ENCODE data around the gene SPTBN4.

The SPTBN4 gene

DNA sequence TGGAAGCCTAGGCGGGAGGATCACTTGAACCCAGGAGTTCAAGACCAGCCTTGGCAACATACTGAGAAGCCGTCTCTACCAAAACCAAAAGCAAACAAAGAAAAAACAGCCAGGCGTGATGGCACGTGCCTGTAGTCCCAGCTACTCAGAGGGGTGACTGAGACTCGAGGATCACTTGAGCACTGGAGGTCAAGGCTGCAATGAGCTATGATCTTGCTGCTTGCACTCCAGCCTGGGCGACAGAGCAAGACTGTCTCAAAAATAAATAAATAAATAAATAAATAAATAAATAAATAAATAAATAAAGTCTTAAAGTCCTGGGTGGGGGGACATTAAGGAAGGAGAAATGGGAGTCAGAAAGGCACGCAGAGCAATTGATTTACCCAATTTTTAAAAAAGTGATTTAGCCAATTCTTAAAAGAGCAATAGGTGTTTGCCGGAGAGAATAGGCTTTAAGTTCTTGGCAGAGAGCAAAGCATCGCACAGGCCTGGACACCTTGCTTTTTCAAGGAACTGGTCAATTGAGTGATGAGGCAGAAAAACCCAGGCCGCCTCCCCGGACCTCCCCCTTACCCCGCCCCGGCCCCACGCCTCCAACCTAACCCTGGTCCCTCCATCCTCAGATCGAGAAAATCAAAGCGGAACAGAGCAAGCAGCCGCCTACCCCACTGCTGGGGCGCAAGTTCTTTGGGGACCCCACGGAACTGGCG lies 100.4 kb downstream of the SPTBN4 start:
- no peak for DNase-seq

DNA sequence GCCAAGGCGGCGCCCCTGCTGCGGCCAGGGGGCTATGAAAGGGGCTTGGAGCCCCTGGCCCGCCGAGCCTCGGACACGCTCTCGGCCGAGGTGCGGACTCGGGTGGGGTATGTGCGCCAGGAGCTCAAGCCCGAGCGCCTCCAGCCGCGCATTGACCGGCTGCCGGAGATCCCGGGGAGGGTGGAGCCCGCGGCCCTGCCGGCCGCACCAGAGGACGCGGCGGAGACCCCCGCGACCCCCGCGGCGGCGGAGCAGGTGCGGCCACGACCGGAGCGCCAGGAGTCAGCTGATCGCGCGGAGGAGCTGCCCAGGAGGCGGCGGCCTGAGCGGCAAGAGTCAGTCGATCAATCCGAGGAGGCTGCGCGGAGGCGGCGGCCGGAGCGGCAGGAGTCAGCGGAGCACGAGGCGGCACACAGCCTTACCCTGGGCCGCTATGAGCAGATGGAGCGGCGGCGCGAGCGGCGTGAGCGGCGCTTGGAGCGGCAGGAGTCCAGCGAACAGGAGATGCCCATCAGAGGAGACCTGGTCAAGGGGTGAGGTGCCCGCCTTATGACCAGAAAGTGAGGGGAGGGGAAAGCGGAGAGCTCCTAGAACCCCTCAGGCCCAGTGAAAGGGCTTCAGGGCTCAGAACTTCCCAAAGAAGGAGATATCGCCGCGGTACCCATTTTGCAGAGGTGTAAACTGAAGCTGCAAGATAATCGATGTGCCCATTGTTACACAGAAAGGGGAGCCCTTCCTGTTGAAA lies 101.1 kb downstream of the SPTBN4 start:
- no peak for DNase-seq

DNA sequence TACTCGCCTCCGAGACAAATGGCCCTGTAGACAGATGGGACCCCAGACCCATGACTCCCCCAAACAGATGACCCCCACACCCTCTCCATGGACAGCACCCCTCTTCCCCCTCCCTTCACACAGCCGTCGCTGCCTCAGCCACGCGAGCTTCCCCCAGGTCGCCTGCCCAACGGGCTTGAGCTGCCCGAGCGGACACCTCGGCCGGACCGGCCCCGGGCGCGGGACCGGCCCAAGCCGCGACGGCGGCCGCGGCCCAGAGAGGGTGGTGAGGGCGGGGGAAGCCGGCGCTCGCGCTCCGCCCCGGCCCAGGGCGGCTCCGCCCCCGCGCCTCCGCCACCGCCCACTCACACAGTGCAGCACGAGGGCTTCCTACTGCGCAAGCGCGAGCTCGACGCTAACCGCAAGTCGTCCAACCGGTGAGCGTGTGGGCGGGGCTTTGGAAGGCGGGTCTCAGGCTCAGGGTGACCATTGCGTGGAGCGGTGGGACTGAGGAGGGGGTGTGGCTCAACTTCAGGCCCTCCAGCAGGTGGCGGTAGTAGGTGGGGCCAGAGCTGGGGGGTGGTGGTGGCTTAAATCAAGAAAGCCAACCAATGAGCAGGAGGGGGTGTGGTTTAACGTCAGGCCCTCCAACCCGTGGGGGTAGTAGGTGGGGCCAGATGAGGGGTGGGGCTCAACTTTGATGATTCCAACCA lies 103.7 kb downstream of the SPTBN4 start:
- peak; percentile 96 to 99 (median 99) for DNase-seq

DNA sequence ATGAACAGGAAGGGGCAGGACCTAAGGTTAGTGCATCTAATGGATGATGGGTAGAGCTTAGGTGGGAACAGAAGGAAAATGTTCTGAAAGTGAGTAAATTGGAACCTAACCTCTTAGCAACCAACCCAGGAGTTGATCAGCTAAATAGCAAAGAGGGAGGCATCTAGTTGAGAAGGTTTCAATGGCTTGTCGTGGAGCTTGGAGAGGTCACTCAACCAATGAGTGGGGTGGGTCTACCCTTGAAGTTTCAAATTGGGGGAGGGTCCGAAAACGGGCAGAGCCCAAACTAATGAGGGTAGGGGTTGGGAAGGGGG lies 104.2 kb downstream of the SPTBN4 start:
- DNase-seq = no peak

DNA sequence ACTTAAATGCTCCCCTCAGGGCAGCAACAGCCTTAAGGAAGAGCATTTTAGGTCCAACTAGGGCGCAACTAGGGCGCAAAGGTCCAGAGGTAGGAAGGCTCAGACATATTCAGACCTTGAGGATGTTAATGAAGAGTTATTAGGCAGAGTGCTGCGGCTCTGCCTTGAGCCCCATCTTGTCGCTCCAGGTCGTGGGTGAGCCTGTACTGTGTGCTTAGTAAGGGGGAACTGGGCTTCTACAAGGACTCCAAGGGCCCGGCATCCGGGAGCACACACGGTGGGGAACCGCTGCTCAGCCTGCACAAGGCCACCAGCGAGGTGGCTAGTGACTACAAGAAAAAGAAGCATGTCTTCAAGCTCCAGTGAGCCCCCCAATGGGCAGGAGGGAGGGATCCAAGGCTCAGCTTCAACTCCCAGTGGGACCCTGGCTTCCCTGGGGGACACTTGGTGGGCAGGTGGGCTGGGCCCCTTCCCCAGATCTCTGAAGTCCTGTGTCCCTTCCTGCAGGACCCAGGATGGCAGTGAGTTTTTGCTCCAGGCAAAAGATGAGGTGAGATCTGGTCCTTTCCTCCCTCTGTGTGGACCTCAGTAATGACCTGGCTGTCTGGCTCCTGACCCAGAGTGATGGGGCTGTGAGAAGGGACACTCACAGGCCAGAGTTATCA lies 105.2 kb downstream of the SPTBN4 start:
- DNase-seq = no peak

DNA sequence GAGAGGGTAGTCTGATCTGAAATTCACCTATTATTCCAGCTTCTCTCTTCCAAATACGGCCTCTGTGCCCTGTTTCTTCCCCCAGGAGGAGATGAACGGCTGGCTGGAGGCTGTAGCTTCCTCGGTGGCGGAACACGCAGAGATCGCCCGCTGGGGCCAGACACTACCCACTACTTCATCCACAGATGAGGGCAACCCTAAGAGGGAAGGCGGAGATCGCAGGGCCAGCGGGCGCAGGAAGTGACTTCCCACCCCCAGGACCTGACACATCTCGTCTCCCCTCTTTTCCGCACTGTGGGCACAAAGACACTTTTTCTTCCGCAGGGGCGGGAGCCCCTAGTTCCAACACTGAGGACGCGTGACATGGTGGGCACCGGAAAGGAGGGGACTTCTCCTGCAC lies 108.5 kb downstream of the SPTBN4 start:
- DNase-seq = no peak

DNA sequence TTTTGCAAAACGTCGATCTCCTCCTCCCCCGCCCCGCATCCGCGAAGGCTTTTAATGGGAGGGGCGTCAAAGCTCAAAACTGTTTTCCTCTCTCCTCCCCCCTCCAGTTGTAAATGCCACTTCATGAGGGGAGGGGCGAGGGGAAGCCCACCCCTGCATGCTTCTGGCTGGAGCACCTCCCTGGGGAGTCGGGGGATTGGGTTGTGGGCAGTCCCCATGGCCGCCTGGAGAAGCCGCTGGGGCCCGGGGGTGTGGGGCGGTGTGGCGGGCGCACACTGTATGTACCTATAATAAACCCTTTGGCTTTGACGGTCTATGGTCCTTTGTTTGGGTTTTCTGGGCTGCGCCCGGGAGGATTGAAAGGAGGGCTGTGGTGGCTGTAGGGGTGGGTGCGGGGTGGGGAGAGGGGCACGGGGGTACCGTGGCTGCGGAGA lies 109.4 kb downstream of the SPTBN4 start:
- DNase-seq = peak in 1 of 3 experiments; percentile 49

DNA sequence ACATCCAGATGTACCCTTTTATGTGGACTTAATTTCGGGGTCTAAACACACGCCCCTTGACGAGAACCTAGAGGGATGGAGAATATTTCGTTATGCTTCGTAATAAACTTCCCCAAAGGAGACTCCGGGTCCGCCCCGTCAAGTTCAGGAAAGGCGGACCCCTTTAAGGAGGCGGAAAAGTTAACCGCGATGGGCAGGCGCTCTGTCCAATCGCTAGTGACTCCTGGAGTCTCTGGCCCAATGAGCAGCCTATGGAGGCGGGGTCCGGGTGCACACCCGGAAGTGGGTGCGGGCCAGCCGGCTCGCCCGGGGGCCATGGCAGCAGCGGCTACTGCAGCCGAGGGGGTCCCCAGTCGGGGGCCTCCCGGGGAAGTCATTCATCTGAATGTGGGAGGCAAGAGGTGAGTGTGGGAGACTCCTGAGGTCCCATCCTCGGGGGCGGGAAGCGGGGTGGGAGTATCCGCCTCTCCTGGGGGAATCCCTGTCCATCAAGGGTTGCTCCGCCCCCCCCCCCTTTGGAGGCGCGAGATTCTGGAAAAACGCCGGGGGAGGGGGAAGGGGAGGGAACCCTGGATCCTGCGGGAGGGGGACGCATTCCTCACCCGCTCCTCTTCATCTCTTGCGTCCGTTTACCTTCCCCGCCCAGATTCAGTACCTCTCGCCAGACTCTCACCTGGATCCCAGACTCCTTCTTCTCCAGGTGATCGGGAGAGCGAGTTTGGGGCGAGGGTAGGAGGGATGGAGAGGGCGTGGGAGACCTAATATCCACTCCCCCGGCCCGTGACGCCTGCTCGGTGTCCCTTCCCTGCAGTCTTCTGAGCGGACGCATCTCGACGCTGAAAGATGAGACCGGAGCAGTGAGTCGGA lies 110.0 kb downstream of the SPTBN4 start, which contains the start of gene SHKBP1:
TSS of gene SHKBP1 (plus strand) at position 289 of the 867 bp plus-strand sequence. CDS start at position 316, 27 bp downstream.
- peak; percentile 93 to 98 (median 94) for DNase-seq

DNA sequence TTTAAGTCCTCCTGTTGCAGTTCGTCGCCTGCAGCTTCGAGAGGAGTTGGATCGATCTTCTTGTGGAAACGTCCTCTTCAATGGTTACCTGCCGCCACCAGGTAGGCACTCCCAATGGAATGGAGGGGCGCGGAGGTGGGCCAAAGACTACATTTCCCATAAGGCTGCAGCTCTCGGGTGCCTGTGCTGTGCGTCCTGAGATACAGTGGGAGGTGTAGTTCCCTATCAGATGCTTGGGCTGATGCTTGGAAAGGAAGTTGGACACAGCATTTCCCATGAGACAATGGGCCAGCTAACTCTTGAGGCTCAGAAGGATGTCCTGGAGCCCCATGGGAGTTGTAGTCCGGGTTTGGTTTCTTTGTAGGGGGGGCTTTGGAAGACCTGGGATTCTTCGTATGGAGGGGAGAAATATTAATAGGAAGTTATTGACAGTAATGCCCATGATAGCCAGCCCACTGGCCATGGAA lies 111.7 kb downstream of the SPTBN4 start:
- peak in 2 of 3 experiments; percentile 14 to 15 for DNase-seq

DNA sequence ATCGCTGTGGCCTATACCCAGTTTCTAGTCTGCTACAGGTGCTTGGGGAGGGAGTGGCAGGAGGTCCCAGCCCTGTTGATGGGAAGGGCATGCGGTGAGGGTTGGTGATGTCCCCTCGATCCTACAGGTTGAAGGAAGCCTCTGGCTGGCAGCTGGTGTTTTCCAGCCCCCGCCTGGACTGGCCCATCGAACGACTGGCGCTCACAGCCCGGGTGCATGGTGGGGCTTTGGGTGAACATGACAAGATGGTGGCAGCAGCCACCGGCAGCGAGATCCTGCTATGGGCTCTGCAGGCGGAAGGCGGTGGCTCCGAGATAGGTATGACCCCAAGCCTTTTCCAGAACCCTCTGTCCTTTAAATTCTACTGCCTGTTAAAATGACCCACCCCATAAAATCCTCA lies 113.8 kb downstream of the SPTBN4 start:
- DNase-seq = no peak

DNA sequence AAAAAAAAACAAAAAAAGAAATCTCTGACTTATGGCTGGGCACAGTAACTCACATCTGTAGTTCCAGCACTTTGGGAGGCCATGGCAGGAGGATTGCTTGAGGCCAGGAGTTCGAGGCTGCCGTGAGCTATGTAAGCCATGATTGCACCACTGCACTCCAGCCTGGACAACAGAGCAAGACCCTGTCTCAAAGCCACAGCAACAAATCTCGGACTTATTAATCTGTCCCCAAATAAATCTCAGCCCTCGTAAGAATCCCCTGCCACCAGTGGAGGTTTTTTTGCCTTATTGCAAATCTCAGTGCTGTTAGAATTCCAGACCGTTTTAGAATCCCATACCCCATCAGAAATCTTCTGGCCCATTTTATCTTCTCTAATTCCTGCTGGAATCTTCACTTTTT lies 114.7 kb downstream of the SPTBN4 start:
- DNase-seq = no peak

DNA sequence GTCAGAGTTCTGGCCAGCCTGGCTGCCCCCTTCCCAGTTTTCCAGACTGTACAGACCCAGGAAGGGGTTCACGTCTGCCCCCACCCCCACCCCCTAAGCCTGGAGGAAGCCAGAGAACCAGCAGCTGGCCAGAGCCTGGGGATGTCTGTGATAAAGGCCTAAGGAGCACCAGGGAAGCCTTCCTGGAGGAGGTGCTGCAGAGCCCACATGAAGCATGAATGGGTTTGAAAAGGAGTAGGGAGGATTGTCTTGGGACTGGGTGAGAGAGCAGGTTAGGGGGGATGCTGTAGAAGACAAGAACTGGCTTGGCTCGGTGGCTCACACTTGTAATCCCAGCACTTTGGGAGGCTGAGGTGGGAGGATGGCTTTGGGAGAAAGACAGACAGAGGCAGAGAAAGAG lies 115.7 kb downstream of the SPTBN4 start:
- no peak for DNase-seq

DNA sequence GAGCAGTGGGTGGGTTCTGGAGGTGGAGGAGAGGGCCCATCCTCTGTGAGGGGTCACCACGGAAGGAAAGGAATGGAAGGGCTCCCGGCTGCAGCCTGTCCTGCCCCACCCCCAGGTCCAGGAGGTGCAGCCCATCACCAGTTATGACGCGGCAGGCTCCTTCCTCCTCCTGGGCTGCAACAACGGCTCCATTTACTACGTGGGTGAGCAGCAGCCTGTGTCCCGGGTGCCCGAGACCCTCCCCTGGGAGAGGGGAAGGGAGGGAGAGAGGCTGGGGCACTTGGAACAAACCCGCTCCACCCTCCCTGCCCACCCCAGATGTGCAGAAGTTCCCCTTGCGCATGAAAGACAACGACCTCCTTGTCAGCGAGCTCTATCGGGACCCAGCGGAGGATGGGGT lies 116.5 kb downstream of the SPTBN4 start:
- no peak for DNase-seq

DNA sequence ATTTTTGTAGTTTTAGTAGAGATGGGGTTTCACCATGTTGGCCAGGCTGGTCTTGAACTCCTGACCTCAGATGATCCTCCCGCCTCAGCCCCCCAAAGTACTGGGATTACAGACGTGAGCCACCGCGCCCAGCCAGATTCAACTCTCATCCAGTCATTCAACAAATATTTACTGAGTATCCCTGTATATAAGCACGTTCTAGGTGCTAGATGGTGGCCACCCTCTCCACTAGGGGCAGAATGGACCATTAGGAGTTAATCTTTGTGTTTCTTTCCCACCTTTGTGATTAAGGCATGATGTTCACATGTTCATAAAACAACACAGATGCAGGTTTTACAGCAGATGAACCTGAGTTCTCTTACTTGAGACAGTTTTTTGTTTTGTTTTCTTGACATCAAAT lies 117.2 kb downstream of the SPTBN4 start:
- no peak for DNase-seq

DNA sequence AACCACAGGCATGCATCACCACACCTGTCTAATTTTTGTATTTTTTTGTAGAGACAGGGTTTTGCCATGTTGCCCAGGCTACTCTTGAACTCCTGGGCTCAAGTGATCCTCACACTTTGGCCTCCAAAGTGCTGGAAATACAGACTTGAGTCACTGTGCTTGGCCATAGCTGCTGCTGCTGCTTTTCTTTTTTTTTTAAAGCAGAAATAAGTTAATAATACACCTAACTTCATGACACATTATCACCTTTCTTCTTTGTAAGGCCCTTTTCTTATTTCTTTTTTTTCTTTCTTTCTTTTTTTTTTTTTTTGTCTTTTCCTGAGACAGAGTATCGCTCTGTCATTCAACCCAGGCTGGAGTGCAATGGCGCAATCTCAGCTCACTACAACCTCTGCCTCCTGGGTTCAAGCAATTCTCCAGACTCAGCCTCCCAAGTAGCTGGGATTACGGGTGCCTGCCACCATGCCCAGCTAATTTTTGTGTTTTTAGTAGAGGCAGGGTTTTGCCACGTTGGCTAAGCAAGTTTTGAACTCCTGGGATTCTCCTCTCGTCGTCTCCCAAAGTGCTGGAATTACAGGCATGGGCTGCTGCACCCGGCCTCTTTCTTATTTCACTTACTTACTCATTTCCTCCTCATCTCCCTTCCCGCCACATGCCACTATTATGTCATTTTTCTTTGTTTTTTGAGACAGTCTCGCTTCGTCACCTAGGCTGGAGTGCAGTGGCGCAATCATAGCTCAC lies 118.6 kb downstream of the SPTBN4 start:
- DNase-seq = no peak

DNA sequence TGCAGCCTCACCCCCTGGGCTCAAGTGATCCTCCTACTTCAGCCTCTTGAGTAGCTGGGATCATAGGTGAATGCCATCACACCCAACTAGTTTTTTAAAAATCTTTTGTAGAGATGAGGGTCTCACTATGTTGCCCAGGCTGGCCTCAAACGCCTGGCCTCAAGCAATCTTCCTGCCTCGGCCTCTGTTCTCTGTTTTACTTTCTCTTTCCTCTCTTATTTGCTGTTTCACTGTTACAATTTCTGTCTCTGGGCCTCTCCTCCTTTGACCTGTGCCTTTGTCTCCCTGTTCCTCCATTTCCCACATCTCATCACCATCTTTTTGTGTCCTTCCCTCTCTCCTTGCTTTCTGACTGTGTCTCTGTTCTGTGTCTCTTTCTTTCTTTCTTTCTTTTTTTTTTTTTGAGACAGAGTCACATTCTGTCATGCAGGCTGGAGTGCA lies 119.2 kb downstream of the SPTBN4 start:
- no peak for DNase-seq

DNA sequence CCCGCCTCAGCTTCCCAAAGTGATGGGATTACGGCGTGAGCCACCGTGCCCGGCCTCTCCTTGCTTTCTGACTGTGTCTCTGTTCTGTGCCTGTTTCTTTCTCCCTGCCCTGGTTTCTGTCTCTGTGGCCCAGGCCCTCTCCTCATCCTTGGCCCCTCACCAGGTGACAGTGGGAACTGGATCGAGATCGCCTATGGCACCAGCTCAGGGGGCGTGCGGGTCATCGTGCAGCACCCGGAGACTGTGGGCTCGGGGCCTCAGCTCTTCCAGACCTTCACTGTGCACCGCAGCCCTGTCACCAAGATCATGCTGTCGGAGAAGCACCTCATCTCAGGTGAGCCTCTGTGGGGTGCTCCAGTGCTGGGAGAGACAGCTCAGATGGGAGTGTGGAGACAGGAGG lies 119.8 kb downstream of the SPTBN4 start:
- no peak for DNase-seq

DNA sequence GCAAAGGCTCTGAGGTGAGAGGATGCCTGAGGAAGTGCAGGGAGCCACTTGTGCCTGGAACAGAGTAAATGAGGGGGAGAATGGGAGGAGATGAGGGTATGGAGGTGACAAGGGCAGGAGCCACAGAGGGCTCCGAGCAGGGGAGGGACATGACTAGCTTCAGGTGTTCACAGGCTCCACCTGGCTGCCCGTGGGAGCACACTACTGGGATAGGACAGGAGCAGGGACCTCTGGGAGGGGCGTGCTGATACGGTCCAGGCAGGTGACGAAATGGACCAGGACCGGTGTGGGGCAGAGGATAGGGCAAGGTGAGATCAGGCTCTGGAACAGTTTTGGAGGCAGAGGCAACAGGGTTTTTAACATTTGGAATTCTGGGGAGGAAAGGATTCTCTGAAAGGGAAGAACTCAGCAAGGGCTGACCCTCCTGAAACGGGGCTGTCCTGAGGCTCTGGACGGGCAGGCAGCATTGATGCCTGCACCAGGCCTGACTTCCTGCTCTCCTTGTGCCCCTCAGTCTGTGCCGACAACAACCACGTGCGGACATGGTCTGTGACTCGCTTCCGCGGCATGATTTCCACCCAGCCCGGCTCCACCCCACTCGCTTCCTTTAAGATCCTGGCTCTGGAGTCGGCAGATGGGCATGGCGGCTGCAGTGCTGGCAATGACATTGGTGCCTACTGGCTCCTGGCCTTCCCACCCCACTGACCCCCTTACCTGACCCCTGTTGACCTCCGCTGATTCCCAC lies 121.5 kb downstream of the SPTBN4 start:
- DNase-seq = no peak

DNA sequence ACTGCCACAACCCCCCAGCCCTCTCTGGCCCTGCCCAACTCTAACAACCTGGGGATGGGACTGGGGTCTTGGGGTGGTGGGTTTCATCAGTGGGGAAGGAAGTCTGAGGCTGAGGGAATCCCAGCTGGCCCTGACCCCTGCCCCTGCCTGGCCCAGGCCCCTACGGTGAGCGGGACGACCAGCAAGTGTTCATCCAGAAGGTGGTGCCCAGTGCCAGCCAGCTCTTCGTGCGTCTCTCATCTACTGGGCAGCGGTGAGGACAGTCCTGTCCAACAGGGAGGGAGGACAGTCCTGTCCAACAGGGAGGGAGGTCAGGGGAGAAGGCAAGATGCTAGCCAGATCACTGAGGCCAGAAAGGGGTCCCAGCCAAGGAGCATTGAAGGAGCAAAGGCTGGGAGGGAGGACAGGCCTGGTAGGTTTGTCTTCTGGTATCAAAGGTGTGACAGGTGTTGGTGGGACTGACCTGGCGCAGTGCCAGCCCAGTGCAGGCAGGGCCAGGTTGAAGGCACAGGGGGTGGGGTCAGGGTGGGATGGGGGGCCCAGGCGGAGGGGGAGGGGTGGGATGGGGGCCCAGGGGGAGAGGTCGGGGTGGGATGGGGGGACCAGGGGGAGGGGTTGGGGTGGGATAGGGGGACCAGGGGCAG lies 122.2 kb downstream of the SPTBN4 start:
- no peak for DNase-seq

Measured in NCI-H1417 (cell line).